ENCODE data around the gene TAF10. TPM values are rescaled to one million over a fixed set of nuclear protein-coding genes. Genes with fewer than 3 reads are reported as not detected.

The TAF10 gene
- total RNA-seq, result 27.9 and 32.3 TPM in 2 replicates

GRCh38 chr11:6612213-6613041, at the start of gene TAF10:
Gene TAF10 (minus strand): TSS chr11:6612216. CDS start chr11:6612189, 27 bp downstream.

GRCh38 chr11:6655790-6656583, 44.0 kb upstream of the TAF10 start, which contains the start of gene DCHS1:
Gene DCHS1 (minus strand): TSS chr11:6655809. CDS start chr11:6641613, 14,196 bp downstream.

GRCh38 chr11:6619004-6619745, 7.2 kb upstream of the TAF10 start, which contains the start of gene TPP1:
Gene TPP1 (minus strand): TSS chr11:6619422. CDS start chr11:6619400, 22 bp downstream.

GRCh38 chr11:6603287-6604080, 8.5 kb downstream of the TAF10 start, which contains the start of the genes ILK and RRP8:
Gene ILK (plus strand): TSS chr11:6603774. CDS start chr11:6604272, 498 bp downstream.
Gene RRP8 (minus strand): TSS chr11:6603616. CDS start chr11:6603502, 114 bp downstream.

Other genes starting within 250 kb of the TAF10 start
- 28.3 and 31.7 TPM in 2 replicates for gene SMPD1, start 221.7 kb downstream of the TAF10 start, total RNA-seq
- gene APBB1, start 193.1 kb downstream of the TAF10 start, total RNA-seq, result 27.6 and 29.9 TPM in 2 replicates
- 0.37 and 0.98 TPM in 2 replicates for gene HPX, start 171.2 kb downstream of the TAF10 start, total RNA-seq
- 16.9 and 26.0 TPM in 2 replicates for gene TRIM3, start 138.3 kb downstream of the TAF10 start, total RNA-seq
- gene ARFIP2, start 130.9 kb downstream of the TAF10 start, total RNA-seq, result 44.4 and 51.1 TPM in 2 replicates
- 36.7 and 37.3 TPM in 2 replicates for gene TIMM10B, start 130.7 kb downstream of the TAF10 start, total RNA-seq
- gene DNHD1, start 114.9 kb downstream of the TAF10 start, total RNA-seq, result 9.4 and 11.4 TPM in 2 replicates
- gene RRP8, start 8.6 kb downstream of the TAF10 start, total RNA-seq, result 9.2 and 13.5 TPM in 2 replicates
- 110 and 148 TPM in 2 replicates for gene ILK, start 8.4 kb downstream of the TAF10 start, total RNA-seq
- gene TPP1, start 7.2 kb upstream of the TAF10 start, total RNA-seq, result 56.7 and 93.3 TPM in 2 replicates
- gene DCHS1, start 43.6 kb upstream of the TAF10 start, total RNA-seq, result 0.37 and 0.78 TPM in 2 replicates
- gene MRPL17, start 71.1 kb upstream of the TAF10 start, total RNA-seq, result 48.1 and 66.5 TPM in 2 replicates
- gene OR2AG2, start 159.8 kb upstream of the TAF10 start, total RNA-seq, result under 0.01 and 0.20 TPM in 2 replicates
- gene OR2AG1, start 170.8 kb upstream of the TAF10 start, total RNA-seq, result under 0.01 TPM in 1 of 2 replicates, not detected in the other
- under 0.01 and 0.59 TPM in 2 replicates for gene OR6A2, start 187.5 kb upstream of the TAF10 start, total RNA-seq
- gene OR10A5, start 233.5 kb upstream of the TAF10 start, total RNA-seq, result not detected in 2 replicates

Data from subcutaneous preadipocyte (primary cell).